Fibroblast of skin of left biceps (primary cell): Measurements from ENCODE around the gene BCL6B.
A peak's percentile ranks its signal among the peaks of the same experiment; 100 is the strongest.
"Not testable (repeated sequence)": the region's sequence is repeated elsewhere in the genome, so short reads cannot be mapped to it uniquely, and the experiment has no call there.

Experiments
- DNase-seq, 2 experiments: peaks; one replicate each; pipeline ENCODE4 v3.0.0-alpha.2; 2013; ENCODE audit warnings: low read depth in 2 of 2

Gene BCL6B

DNA sequence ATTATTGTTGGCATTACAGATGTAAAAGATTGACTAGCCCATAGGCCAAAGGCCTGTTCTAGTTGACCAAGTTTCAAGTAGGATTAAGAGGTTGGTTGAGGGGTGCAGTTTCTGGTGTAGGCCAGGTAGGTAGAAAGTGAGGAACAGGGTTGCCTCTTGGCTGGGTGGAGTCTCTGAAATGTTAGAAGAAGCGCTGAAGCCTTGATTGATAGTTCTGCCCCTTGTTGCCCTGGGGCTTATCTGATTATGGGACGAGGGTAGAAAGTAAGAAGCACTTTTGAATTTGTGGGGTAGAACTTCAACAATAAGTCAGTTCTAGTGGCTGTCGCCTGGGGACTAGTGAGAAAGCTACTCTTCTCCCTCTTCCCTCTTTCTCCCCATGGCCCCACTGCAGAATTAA lies 6.2 kb downstream of the BCL6B start:
- no peak for DNase-seq

DNA sequence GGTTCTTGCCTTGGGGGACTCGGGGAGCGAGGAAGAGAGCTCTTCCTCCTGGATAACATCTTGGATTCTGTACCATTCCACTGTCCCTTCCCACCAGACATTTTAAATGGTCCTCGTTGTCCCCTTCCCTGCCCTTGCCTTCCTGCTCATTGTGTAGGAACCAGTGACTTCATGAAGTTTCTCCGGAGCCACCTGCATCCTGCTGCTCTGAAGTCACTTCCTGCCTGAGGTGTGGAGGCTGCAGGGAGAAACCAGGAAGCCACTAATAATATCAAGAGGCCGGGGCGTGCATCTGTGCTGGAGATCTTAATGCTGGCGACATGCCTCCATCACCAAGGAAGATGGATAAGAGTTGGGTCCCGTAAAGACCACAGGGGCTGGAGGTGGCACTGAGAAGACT lies 6.8 kb downstream of the BCL6B start:
- DNase-seq: no peak

DNA sequence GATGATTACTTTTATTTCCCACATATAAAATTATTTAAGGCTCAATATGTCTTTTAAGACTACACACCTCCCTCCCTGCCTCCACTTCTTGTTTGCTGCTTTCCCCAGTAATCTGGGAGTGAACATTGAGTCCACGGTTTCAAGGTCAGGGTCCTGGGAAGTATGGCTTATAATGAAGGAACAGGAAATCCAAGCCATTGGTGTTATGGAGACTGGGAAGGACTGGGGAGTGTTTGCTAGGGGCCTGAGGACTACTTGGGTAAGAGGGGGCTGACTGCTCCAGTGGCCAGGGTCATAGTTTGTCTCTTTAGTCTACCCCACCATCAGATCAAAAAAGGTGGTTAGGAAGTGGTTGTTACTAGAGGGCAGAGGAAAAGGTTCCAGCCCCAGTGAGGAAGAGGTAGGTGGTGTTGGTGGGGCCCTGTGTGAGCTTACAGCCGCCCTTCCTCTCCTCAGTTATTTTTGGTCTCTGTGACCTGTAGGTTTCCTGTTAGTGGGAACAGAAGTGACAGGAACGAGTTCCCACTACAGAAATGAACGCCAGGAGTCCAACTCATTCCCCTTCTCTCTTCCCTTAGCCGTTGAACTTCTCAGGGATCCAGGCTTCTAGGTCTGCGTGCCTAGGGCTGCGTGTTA lies 12.2 kb downstream of the BCL6B start:
- no peak for DNase-seq

DNA sequence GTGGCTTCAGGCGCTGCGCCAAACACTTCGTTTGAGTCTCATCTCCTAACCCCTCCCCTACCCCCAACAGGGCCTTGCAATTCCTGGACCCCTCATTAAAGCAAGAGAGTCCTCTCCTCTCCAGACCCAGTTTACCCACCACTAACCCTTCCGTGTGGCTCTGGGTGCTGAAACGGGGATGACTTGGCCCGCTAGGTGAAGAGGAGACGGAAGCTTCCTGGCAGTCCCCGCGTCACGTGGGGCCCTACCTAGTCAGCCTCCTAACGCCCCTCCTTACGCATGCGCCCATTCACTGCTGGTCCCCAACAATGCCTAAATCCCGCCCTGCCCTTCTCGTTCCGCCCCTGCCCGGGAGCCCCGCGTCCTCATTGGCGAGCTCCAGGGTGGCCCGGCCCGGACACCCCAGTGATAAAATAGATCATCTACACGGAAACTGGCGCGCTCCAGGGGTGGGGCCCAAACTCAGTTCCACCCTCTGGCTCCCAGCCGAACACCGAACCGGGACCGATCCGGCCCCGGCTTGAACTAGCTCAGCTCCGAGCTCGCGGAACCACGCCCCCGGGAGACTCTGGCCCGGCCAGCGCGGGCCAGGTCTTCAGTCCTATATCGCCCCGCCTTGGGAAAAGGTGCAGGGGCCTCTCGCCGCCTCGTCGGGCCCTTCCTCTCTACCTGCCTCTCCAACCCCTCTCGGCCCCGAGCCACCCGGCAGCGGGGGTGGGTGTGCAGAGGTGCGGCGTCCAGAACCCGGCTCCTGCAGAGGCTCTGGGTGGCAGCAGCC lies 12.9 kb downstream of the BCL6B start, which contains the start of gene SLC16A13:
SLC16A13 (plus strand) TSS at position 425 of the 778 bp plus-strand sequence. CDS start 368 bp downstream, outside the sequence.
- DNase-seq: peak; percentile 86 to 87

DNA sequence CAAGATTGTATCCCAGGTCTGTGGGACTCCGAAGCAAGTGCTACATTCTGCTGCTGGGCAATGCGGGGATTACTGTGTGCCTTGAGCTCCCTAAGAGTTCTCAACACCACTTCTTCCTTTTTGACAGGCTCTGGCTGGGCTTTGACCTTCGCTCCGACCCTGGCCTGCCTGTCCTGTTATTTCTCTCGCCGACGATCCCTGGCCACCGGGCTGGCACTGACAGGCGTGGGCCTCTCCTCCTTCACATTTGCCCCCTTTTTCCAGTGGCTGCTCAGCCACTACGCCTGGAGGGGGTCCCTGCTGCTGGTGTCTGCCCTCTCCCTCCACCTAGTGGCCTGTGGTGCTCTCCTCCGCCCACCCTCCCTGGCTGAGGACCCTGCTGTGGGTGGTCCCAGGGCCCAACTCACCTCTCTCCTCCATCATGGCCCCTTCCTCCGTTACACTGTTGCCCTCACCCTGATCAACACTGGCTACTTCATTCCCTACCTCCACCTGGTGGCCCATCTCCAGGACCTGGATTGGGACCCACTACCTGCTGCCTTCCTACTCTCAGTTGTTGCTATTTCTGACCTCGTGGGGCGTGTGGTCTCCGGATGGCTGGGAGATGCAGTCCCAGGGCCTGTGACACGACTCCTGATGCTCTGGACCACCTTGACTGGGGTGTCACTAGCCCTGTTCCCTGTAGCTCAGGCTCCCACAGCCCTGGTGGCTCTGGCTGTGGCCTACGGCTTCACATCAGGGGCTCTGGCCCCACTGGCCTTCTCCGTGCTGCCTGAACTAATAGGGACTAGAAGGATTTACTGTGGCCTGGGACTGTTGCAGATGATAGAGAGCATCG lies 15.4 kb downstream of the BCL6B start:
- no peak for DNase-seq

DNA sequence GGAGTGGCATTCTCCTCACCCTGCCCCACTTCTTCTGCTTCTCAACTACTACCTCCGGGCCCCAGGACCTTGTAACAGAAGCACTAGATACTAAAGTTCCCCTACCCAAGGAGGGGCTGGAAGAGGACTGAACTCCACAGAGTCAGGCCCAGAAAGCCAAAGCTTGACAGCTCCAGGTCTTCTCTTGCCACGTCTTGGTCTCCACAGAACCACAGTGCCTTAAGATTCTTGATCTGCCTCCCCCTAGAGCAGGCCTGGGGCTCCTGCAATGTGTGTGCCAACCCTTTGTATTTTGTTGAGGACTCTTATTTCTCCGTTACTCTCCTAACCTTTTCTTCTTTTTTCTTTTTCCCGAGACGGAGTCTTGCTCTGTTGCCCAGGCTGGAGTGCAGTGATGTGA lies 17.0 kb downstream of the BCL6B start:
- no peak for DNase-seq

DNA sequence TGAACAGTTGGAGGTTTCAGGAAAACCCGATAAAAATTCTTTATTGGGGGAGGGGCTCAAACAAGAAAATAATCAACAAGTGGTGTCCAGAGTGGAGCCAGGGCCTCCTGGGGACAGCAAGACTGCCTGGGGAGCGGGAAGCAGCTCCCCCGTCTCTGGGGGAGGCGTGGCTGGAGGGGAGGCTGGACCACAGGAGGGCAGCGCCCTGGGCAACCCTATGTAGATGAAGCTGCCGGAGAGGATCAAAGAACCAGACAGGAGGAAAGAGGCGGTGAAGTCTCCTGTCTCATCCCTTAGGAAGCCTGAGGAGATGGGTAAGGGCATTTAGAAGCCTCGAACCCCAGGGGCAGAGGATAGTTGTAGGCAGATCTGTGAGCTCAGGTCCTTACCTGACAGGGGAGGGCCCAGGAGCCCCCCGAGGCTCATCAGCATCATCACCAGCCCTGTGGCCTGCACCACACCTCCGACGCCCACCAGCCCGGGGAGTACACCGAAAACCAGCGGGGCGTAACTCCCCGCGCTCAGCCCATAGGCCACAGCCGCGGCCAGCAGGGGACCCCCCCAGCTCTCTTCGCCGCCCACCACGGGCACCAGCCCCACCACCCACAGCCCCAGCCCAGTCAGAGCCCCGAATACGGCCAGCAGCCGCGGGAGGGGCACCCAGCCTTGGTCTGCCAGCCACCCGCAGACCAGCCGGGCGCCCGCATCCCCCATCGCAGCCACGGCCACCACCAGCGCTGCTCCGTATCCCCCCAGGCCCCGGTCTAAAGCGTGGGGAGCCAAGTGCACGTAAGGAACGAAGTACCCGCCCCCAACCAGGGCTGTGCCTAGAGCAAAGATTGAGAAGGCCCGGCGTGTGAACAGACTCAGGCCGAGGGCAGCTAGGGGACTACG lies 19.0 kb downstream of the BCL6B start:
- DNase-seq: no peak

DNA sequence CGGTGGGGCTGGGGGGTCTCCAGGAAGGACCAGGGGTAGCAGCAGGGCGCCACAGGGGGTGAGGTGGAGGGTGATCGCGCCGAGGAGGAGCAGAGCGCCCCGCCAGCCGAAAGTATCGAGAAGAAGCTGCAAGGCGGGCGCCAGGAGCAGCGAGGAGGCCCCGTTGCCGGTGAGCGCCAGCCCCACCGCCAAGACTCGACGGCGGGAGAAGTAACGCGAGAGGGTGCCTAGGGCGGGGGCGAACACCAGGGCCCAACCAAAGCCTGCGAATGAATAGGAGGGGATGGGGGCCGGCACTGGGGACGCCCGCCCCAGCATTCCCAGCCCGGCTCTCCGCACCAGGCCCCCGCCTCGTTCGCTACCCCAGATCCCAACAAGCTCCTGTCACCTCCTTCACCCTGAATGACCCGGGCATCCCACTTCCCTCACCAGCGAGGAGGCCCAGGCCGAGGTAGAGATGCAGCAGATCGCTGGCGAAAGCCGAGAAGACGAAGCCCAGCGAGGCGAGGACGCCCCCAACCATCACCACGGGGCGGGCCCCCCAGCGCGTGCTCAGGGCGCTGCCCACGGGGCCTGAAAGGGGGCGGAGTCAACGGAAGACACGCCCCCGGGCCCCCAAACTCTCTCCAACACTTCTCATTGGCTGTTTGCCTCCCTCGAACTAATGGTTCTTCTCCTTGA lies 19.8 kb downstream of the BCL6B start:
- no peak for DNase-seq

DNA sequence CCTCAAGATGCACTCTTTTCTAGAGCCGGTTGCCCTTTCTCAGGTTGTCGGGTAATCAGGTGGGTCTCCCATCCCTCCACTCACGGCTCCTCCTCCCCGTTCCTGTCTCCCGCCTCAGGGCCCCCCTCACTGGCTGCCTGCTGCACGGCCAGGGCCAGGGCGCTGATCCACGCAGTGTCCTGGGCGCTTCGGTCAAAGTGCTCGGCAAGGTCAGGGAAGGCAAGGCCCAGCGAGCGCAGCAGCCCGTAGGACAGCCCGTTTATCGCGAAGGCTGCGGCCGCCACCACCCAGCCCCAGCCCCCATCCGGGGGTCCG lies 20.3 kb downstream of the BCL6B start:
- no peak for DNase-seq

DNA sequence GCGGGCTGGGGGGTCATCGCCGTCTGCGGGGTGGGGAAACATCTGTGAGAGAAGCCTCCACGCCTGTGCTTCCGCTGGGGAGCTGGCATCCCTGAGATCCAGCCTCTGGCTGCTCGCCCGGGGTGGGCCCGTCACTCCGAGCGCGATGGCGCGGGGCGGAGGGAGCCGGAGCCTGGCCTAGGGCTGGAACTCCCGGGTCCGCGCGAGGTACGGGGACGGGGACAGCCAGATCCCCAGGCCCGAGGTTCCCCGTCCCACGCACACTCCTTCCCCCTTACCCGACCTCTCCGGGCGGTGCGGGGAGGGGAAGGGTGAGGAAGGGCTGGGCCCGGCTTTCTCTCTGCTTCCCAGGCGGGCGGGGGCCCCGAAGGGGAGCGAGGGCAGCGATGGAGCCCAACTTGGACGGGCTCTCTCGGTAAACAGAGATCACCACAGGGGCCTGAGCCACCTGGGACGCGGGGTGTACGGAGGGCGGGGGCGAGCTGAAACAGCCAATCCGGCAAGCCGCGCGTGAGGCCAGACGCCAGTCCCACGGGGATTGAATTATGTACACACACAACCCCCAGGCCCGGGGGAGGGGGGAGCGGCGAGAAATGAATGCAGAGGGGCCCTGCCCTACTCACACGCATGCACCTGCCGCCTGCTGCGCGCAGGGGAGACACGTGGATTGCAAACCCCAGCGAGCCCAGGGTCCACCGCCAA lies 20.8 kb downstream of the BCL6B start, which contains the start of gene SLC16A11:
SLC16A11 (minus strand) TSS at position 596 of the 702 bp plus-strand sequence; CDS start at position 17, 579 bp downstream.
- no peak for DNase-seq

DNA sequence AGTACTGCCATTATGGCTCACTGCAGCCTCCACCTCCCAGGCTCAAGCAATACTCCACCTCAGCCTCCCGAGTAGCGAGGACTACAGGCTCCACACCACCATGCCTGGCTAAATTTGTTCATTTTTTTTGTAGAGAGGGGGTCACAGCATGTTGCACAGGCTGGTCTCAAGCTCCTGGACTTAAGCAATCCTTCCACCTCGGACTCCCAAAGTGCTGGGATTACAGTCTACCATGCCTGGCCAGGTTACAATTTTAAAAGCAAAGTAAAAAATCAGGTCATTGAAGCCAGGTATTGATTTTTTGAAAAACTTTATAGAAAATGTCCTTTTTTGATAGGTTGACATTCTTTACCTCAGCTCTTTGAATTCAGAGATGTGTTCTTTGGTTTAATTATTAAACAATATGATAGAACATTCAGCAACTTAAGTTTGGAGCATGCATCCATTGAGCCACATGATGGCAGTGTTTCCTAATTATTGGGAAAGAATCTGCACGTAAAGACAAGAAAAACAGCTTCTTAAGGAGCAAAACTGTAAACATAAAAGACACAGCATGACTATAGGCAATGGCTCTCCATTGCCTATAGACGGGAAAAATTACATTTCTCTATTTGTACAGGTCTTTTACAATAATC lies 22.8 kb downstream of the BCL6B start:
- DNase-seq: peak; percentile 42

DNA sequence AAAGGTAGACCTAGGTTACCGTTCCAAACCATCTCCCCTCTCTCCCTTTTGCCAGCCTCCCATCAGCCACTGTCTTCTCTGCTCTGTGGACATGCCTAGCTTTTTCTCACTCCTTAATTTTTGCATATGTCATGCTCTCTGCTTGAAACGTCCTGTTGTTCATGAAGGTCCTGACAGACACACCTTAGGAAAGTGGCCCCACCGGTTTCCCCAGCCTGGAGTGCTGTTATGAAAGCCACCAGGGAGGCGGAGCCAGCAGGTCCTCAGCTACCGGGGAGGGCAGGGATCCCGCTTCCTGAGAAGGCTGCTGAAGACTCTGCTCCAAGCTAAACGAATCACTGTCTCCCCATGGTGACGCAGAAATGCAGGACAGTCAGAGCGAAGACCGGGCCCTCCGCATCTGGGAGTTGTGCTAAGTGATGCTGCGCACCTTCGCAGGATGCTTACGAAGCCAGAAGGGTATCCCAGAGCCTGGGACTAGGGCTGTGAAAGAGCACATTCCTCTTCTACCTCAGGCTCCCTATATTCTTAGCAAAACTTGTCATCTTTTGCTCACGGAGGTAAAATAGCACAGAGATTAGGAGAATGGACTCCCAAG lies 23.4 kb downstream of the BCL6B start:
- no peak for DNase-seq

DNA sequence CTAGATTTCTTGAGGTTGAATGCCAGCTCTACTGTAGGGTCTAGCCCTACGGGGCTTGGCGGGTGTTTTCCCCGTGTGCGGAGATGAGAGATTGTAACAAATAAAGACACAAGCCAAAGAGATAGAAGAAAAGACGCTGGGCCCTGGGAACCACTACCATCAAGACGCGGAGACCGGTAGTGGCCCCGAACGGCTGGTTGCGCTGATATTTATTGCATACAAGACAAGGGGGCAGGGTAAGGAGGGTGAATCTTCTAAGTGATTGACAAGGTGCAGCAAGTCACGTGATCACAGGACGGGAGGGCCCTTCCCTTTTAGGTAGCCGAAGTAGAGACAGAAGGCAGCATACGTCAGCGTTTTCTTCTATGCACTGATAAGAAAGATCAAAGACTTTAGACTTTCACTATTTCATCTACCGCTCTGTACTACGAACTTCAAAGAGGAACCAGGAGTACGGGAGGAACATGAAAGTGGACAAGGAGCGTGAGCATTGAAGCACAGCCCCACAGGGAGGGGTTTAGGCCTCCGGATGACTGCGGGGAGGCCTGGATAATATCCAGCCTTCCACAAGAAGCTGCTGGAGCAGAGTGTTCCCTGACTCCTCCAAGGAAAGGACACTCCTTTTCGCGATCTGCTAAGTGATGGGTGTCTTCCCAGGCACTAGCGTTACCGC lies 24.0 kb downstream of the BCL6B start:
- not testable (repeated sequence) for DNase-seq

DNA sequence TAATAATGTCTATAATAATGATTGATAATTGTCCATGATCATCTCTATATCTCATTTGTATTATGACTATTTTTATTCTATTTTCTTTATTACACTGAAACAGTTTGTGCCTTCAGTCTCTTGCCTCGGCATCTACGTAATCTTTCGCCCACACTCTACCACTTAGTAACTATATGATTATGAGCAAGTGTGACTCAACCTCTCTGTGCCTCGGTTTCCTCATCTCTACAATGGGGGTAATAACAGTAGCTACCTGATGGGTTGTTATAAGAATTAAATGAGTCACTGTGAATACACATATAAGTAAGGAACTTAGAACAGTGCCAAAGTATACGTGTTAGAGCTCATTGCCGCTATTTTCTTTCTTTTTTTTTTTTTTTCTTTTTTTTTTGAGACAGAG lies 24.7 kb downstream of the BCL6B start:
- DNase-seq: no peak

DNA sequence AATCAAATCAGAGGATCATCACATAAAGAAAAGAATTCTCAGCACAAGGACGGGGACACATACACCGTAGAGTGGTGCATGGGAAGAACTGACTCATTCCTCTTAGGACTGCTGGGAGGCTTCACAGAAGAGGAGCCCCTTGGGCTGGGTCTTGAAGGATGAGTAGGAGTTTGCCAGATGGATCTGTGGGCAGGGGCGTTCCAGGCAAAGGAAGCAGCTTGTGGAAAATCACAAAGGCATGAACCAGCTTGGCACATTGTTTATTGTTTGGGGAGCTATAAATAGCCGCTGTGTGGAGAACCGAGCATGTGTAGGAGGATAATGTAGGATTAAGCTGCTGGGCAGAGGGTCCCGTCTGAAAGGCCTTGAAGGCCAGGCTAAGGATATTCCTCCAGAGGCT lies 26.1 kb downstream of the BCL6B start:
- DNase-seq: no peak

DNA sequence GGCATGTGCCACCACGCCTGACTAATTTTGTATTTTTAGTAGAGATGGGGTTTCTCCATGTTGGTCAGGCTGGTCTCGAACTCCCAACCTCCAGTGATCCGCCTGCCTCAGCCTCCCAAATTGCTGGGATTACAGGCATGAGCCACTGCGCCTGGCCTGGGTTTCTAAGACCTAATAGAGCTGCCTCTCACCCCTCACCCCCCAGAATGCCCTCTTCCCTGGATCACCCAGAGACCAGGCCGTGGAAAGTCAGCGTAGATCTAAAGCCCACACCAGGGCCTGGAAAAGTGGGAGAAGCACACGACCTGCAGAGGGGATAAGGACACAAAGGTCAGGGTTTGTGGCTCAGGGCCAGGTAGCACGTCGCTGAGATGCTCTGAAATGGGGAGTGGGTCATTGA lies 27.7 kb downstream of the BCL6B start:
- not testable (repeated sequence) for DNase-seq

DNA sequence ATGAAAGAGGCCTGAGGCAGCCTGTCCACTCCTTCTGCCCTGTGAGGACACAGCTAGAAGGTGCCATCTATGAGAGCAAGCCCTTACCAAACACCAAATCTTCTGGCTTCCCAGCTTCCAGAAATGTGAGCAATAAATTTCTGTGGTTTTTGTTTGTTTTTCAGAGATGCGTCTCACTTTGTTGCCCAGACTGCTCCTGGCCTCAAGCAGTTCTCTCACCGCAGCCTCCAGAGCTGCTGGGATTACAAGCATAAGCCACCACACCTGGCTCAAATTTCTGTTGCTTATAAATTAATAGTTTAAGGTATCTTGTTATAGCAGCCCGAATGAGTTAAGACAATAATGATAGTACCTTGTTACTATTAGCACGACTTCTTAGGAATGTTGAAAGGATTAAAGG lies 33.5 kb downstream of the BCL6B start:
- DNase-seq: no peak

DNA sequence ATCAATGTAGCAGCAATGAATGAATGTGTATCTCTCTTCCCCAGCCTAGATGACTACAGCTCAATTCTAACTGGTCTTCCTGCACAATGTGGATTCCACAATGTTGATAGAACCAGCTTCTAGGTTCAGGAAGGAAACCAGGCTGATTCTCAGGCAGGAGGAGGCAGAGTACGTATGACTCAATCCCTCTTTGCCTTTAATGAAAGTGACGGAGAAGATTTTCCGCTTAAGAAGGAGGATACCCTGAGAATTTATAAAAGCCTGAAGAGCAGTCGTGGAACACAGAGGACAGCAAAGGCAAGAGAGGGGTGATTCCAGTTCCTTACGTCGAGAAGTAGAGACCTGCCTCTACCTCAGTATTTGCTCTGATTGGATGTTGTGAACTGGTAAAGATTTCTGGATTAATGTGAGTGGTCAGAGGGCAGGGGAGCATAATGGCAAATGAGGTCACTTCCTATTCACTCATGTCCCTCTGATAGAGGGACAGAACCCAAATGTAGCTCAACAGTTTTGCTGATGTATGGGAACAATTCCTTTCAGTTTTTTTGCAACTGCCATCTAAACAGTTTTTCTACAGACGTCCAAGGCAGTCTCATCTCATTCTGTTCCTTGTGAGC lies 36.1 kb downstream of the BCL6B start:
- no peak for DNase-seq
